ENCODE measurements around the gene WARS2.

GRCh38 chr1:119160409-119160808, 20.0 kb upstream of the WARS2 start:
- TF ChIP-seq, protein P1, sequence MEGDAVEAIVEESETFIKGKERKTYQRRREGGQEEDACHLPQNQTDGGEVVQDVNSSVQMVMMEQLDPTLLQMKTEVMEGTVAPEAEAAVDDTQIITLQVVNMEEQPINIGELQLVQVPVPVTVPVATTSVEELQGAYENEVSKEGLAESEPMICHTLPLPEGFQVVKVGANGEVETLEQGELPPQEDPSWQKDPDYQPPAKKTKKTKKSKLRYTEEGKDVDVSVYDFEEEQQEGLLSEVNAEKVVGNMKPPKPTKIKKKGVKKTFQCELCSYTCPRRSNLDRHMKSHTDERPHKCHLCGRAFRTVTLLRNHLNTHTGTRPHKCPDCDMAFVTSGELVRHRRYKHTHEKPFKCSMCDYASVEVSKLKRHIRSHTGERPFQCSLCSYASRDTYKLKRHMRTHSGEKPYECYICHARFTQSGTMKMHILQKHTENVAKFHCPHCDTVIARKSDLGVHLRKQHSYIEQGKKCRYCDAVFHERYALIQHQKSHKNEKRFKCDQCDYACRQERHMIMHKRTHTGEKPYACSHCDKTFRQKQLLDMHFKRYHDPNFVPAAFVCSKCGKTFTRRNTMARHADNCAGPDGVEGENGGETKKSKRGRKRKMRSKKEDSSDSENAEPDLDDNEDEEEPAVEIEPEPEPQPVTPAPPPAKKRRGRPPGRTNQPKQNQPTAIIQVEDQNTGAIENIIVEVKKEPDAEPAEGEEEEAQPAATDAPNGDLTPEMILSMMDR (IDR thresholded peaks at IDR 0.05), result no peak
- TF ChIP-seq POLR2A (IDR thresholded peaks at IDR 0.05), result no peak

Measured in esophagus squamous epithelium (tissue), 4 donors.